Erythroblast (primary cell): ENCODE data around the gene NOL9.

Experiments
- GATA1 ChIP-seq: IDR thresholded peaks from 2 replicates; pipeline ENCODE4 v1.6.1; 2011; ENCODE audit warnings: low read depth, mild to moderate bottlenecking, control low read depth, low read length, moderate library complexity
- POLR2A ChIP-seq: IDR thresholded peaks from 2 replicates; pipeline ENCODE4 v1.6.1; 2011; ENCODE audit warnings: mild to moderate bottlenecking, low read length

DNA sequence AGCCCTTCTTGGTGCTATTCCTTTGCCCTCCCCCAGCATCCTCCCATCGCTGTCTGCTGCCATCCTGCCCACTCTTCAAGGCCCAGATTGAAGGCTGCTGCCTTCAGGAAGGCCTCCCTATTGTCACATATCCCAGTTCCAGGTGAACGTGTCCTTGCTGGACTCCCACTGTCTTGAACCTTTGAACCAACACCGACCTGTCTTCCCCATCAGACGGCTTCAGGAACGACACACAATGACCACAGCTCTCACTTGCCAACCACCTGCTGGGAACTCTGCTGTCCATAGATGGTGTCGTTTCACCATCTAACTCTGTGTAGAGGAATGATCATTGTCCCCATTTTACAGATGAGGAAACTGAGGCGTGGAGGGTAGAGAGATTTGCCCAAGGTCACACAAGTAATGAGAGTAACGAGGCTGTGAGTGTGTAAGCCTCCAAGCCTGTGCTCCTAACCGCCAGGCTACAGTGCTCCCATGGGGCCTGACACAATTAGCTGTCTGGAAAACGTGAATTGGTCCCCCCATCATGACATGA lies 53.0 kb downstream of the NOL9 start:
- TF ChIP-seq POLR2A = no peak
- TF ChIP-seq GATA1 = no peak
